Astrocyte (in vitro differentiated cells and primary cell): ENCODE measurements around the gene ENPP3. TPM values are rescaled to one million over a fixed set of nuclear protein-coding genes. Genes with fewer than 3 reads are reported as not detected.

Experiments used
- microRNA-seq: library from miRNA; unstranded; fragments of <30 nt; microRNA quantifications from one replicate; pipeline ENCODE4 v1.2.0, GENCODE V29; 2020
- total RNA-seq: library from RNA; stranded (reverse); gene quantifications from 2 replicates; pipeline ENCODE4 v1.2.1, GENCODE V29; 2021

ENPP3 gene
- total RNA-seq, 1 donor from 2014 or later = not detected

Small RNAs within 50 kb of the gene (microRNA-seq; reads per million reads assigned to microRNA genes)
- gene MIR548H5 = not detected

Other genes with a start within 250 kb of the ENPP3 start
- not detected in 2 replicates for gene ARG1, start 64.1 kb upstream of the ENPP3 start, total RNA-seq
- 28.3 and 29.5 TPM in 2 replicates for gene MED23, start 9.1 kb upstream of the ENPP3 start, total RNA-seq
- gene OR2A4, start 64.1 kb downstream of the ENPP3 start, total RNA-seq = not detected in 2 replicates
- not detected in 2 replicates for gene CTAGE9, start 73.7 kb downstream of the ENPP3 start, total RNA-seq
- gene ENPP1, start 170.7 kb downstream of the ENPP3 start, total RNA-seq = 7.1 and 8.9 TPM in 2 replicates